SK-N-SH treated with all-trans-retinoic acid at 6 μM for 48 hours (cell line): Measurements from ENCODE around the gene PRKG1.

Experiments used
- ATAC-seq: fragments of 200-7000 bp; cut with Tn5 transposase; 3 replicates; pipeline ENCODE4 v1.9.1; 2020; ENCODE audit warnings: mild to moderate bottlenecking, moderate library complexity
- ARNTL ChIP-seq: fragments of 450-650 bp; formaldehyde crosslinking; IDR thresholded peaks from 2 replicates; pipeline ENCODE4 v1.5.0; 2020; ENCODE audit warnings: low read depth, mild to moderate bottlenecking, moderate library complexity, borderline replicate concordance
- BACH2 ChIP-seq: fragments of 250-450 bp; sonication (Bioruptor Pico); IDR thresholded peaks from 2 replicates; pipeline ENCODE4 v1.9.0; 2021; ENCODE audit warnings: mild to moderate bottlenecking, borderline replicate concordance
- CREB5 ChIP-seq: fragments of 250-450 bp; sonication (Bioruptor Pico); IDR thresholded peaks from 2 replicates; pipeline ENCODE4 v1.5.1; 2020; ENCODE audit warnings: low read depth, mild to moderate bottlenecking, moderate library complexity
- CSDC2 ChIP-seq: fragments of 250-450 bp; sonication (Bioruptor Pico); IDR thresholded peaks from 2 replicates; pipeline ENCODE4 v1.5.0; 2020; ENCODE audit warnings: mild to moderate bottlenecking, moderate library complexity
- CSRNP3 ChIP-seq: fragments of 250-450 bp; sonication (Bioruptor Pico); IDR thresholded peaks from 2 replicates; pipeline ENCODE4 v1.5.1; 2021; ENCODE audit warnings: mild to moderate bottlenecking, moderate library complexity
- ESRRG ChIP-seq: fragments of 250-450 bp; sonication (Bioruptor Pico); IDR thresholded peaks from 2 replicates; pipeline ENCODE4 v1.6.1; 2021; ENCODE audit warnings: mild to moderate bottlenecking
- GLIS3 ChIP-seq: fragments of 250-450 bp; sonication (Bioruptor Pico); IDR thresholded peaks from 2 replicates; pipeline ENCODE4 v1.5.0; 2020; ENCODE audit warnings: mild to moderate bottlenecking, moderate library complexity
- ISL1 ChIP-seq: fragments of 250-450 bp; sonication (Bioruptor Pico); IDR thresholded peaks from 2 replicates; pipeline ENCODE4 v2.1.2; 2022; ENCODE audit warnings: mild to moderate bottlenecking, moderate library complexity
- OSR1 ChIP-seq: fragments of 250-450 bp; sonication (Bioruptor Pico); IDR thresholded peaks from 2 replicates; pipeline ENCODE4 v1.8.0; 2022; ENCODE audit warnings: moderate library complexity, mild to moderate bottlenecking, inconsistent platforms
- POU6F1 ChIP-seq: fragments of 250-450 bp; sonication (Bioruptor Pico); IDR thresholded peaks from 2 replicates; pipeline ENCODE4 v1.8.0; 2021; ENCODE audit warnings: low read depth, mild to moderate bottlenecking, moderate library complexity, borderline replicate concordance
- RARB ChIP-seq: fragments of 250-450 bp; sonication (Bioruptor Pico); IDR thresholded peaks from 2 replicates; pipeline ENCODE4 v1.8.0; 2021; ENCODE audit warnings: mild to moderate bottlenecking, moderate library complexity
- SNAI2 ChIP-seq: fragments of 250-450 bp; sonication (Bioruptor Pico); IDR thresholded peaks from 2 replicates; pipeline ENCODE4 v1.5.0; 2020; ENCODE audit warnings: mild to moderate bottlenecking, moderate library complexity
- TCF4 ChIP-seq: fragments of 250-450 bp; sonication (Bioruptor Pico); IDR thresholded peaks from 2 replicates; pipeline ENCODE4 v1.8.0; 2021; ENCODE audit warnings: mild to moderate bottlenecking, moderate library complexity, borderline replicate concordance
- TOX ChIP-seq: fragments of 250-450 bp; sonication (Bioruptor Pico); IDR thresholded peaks from 2 replicates; pipeline ENCODE4 v1.8.0; 2021; ENCODE audit warnings: mild to moderate bottlenecking, moderate library complexity, borderline replicate concordance
- TSHZ2 ChIP-seq: fragments of 250-450 bp; sonication (Bioruptor Pico); IDR thresholded peaks from 2 replicates; pipeline ENCODE4 v1.5.0; 2020; ENCODE audit warnings: mild to moderate bottlenecking, moderate library complexity
- ZC3H10 ChIP-seq: fragments of 250-450 bp; sonication (Bioruptor Pico); IDR thresholded peaks from 2 replicates; pipeline ENCODE4 v1.5.1; 2021; ENCODE audit warnings: mild to moderate bottlenecking, moderate library complexity
- ZFP3 ChIP-seq: fragments of 250-450 bp; sonication (Bioruptor Pico); IDR thresholded peaks from 2 replicates; pipeline ENCODE4 v1.5.0; 2020; ENCODE audit warnings: mild to moderate bottlenecking, moderate library complexity
- ZFP30 ChIP-seq: fragments of 450-650 bp; formaldehyde crosslinking; IDR thresholded peaks from 2 replicates; pipeline ENCODE4 v1.5.0; 2022; ENCODE audit warnings: mild to moderate bottlenecking, moderate library complexity
- ZNF565 ChIP-seq: fragments of 450-650 bp; formaldehyde crosslinking; conservative IDR thresholded peaks from 2 replicates; pipeline ENCODE4 v1.5.0; 2020; ENCODE audit warnings: low read depth, mild to moderate bottlenecking, moderate library complexity
- ZNF70 ChIP-seq: fragments of 450-650 bp; formaldehyde crosslinking; IDR thresholded peaks from 2 replicates; pipeline ENCODE4 v1.5.0; 2020; ENCODE audit warnings: mild to moderate bottlenecking, moderate library complexity
- TF ChIP-seq, protein P1 (sequence below): fragments of 250-450 bp; sonication (Bioruptor Pico); IDR thresholded peaks from 2 replicates; pipeline ENCODE4 v1.8.0; 2020; ENCODE audit warnings: mild to moderate bottlenecking, moderate library complexity, borderline replicate concordance

PRKG1 gene

DNA sequence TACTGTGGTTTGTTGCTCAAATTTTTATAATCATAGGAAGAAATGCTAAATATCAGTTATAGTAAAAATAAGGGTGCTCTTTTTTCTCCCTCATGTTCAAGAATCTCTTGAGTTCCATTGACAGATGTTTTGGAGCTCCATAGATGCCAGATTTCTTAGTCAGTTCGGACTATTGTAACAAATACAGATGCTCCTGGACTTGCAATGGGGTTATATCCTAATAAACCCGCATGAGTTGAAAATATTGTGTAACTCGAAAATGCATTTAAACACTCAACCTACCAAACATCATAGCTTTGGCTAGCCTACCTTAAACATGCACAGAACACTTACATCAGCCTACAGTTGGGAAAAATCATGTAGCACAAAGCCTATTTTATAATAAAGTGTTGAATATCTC lies 725.8 kb downstream of the PRKG1 start:
- no peak for ATAC-seq
- TF ChIP-seq ZC3H10 (CRISPR knock-in tag) (no peak), ZNF70 (CRISPR knock-in tag) (no peak), OSR1 (CRISPR knock-in tag) (no peak), GLIS3 (no peak), ZFP3 (no peak), CSRNP3 (CRISPR knock-in tag) (no peak), TSHZ2 (no peak)
- TF ChIP-seq, protein P1, sequence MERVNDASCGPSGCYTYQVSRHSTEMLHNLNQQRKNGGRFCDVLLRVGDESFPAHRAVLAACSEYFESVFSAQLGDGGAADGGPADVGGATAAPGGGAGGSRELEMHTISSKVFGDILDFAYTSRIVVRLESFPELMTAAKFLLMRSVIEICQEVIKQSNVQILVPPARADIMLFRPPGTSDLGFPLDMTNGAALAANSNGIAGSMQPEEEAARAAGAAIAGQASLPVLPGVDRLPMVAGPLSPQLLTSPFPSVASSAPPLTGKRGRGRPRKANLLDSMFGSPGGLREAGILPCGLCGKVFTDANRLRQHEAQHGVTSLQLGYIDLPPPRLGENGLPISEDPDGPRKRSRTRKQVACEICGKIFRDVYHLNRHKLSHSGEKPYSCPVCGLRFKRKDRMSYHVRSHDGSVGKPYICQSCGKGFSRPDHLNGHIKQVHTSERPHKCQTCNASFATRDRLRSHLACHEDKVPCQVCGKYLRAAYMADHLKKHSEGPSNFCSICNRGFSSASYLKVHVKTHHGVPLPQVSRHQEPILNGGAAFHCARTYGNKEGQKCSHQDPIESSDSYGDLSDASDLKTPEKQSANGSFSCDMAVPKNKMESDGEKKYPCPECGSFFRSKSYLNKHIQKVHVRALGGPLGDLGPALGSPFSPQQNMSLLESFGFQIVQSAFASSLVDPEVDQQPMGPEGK (CRISPR knock-in tag): no peak

DNA sequence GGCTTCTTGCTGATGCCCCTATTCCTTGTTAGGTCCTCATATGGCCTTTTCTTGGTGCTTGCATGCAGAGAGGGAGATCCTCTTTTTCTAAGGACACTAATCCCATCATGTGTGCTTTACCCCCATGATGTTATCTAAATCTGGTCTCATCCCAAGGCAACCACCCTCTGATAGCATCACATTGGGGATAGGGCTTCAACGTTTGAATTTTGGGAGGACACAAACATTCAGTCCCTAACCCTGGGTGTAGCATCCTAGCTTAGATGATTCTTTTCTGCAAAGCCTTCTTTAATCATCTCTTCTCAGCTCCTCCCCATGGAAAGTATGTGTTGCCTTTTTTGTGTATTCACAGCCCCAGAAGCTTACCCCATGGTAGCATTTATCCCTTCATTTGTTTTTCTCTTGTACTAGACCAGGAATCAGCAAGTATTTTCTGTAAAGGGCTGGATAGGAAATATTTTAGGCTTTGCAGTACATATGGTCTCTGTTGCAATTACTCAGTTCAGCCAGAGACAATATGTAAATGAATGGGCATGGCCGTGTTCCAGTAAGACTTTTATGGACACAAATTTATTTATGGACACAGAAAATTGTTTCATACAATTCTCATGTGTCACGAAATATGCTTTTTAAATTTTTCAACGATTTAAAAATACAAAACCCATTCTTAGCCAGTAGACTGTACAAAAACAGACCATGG lies 726.6 kb downstream of the PRKG1 start:
- no peak for ATAC-seq
- no peak for TF ChIP-seq ARNTL (CRISPR knock-in tag)

- ATAC-seq: no peak
- no peak for TF ChIP-seq OSR1 (CRISPR knock-in tag)
- TF ChIP-seq ZNF70 (CRISPR knock-in tag): no peak
- no peak for TF ChIP-seq ZNF565 (CRISPR knock-in tag)
- TF ChIP-seq TSHZ2: no peak
- TF ChIP-seq SNAI2: no peak
- no peak for TF ChIP-seq ISL1
- no peak for TF ChIP-seq CREB5 (CRISPR knock-in tag)
- TF ChIP-seq POU6F1: no peak
- TF ChIP-seq BACH2 (CRISPR knock-in tag): no peak
- TF ChIP-seq TOX (CRISPR knock-in tag): no peak
- no peak for TF ChIP-seq CSDC2 (CRISPR knock-in tag)
- no peak for TF ChIP-seq CSRNP3 (CRISPR knock-in tag)
- no peak for TF ChIP-seq RARB (CRISPR knock-in tag)
- TF ChIP-seq, protein P1 (CRISPR knock-in tag): no peak
- TF ChIP-seq TCF4 (CRISPR knock-in tag): no peak
- TF ChIP-seq ARNTL (CRISPR knock-in tag): no peak
- no peak for TF ChIP-seq ZFP3
- TF ChIP-seq ZFP30: no peak
- no peak for TF ChIP-seq ESRRG (CRISPR knock-in tag)
Measured at GRCh38 chr10:51802030-51802429, 727.7 kb downstream of the PRKG1 start.
